ENCODE data around the gene PODXL. TPM values are rescaled to one million over a fixed set of nuclear protein-coding genes. Genes with fewer than 3 reads are reported as not detected.
"Not testable (repeated sequence)": the region's sequence is repeated elsewhere in the genome, so short reads cannot be mapped to it uniquely, and the experiment has no call there.

Gene PODXL
- total RNA-seq, 3 donors from 2014 or later: 20.3 to 55.6 (median 33.1) TPM

GRCh38 chr7:131466735-131467365, 89.6 kb downstream of the PODXL start:
- Histone ChIP-seq H3K27ac (no peak overlapping the region), H3K27me3 (no peaks in the 10 kb centered on the region), H3K36me3 (no peaks in the 10 kb centered on the region), H3K4me1 (no peaks in the 10 kb centered on the region), H3K9me3 (no peaks in the 10 kb centered on the region), H3K4me3 (no peak overlapping the region)
- intact Hi-C loops (cut with DNase I; ENCODE audit: low total_unique reads): no loop called here
- DNase-seq (ENCODE audit: low spot score in 2 of 2): no peak
- TF ChIP-seq CTCF (IDR thresholded peaks at IDR 0.05): no peak
- no peak for TF ChIP-seq POLR2AphosphoS5 (IDR thresholded peaks at IDR 0.05)
- TF ChIP-seq POLR2A (IDR thresholded peaks at IDR 0.05): no peak

GRCh38 chr7:131462715-131463114, 93.7 kb downstream of the PODXL start:
- DNase-seq (ENCODE audit: low spot score in 2 of 2); intact Hi-C loops (cut with DNase I; ENCODE audit: low total_unique reads); H3K36me3 ChIP-seq: not testable (repeated sequence)

DNA sequence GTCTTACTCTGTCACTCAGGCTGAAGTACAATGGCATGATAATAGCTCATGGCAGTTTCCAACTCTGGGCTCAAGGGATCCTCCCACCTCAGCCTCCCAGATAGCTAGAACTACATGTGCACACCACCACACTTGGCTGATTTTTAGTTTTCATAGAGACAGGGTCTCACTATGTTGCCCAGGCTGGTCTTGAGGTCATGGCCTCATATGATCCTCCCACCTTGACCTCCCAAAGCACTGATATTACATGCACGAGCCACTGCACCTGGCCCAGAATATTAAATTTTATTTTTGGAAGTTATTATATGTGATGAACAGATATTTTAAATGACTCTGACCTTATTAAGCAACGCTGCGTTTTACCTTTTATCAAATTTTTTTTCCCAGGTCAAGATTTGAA, 94.4 kb downstream of the PODXL start:
- TF ChIP-seq POLR2AphosphoS5 (IDR thresholded peaks at IDR 0.05) (no peak), POLR2A (IDR thresholded peaks at IDR 0.05) (no peak), CTCF (IDR thresholded peaks at IDR 0.05) (no peak)
- H3K9me3 ChIP-seq: no peaks in the 10 kb centered on the region
- H3K27ac ChIP-seq: no peak overlapping the region
- no peak overlapping the region for H3K4me3 ChIP-seq
- no peaks in the 10 kb centered on the region for H3K27me3 ChIP-seq
- H3K4me1 ChIP-seq: no peaks in the 10 kb centered on the region
- intact Hi-C loops (cut with DNase I; ENCODE audit: low total_unique reads): no loop called here
- no peaks in the 10 kb centered on the region for H3K36me3 ChIP-seq
- no peak for DNase-seq (ENCODE audit: low spot score in 2 of 2)

More at GRCh38 chr7:131462715-131463114, 93.7 kb downstream of the PODXL start:
- H3K9me3 ChIP-seq, H3K27ac ChIP-seq, H3K4me1 ChIP-seq, H3K4me3 ChIP-seq, H3K27me3 ChIP-seq: not testable (repeated sequence)

GRCh38 chr7:131459256-131459655, 97.2 kb downstream of the PODXL start:
- Histone ChIP-seq H3K4me1 (no peaks in the 10 kb centered on the region), H3K36me3 (no peaks in the 10 kb centered on the region), H3K4me3 (no peak overlapping the region), H3K27me3 (no peaks in the 10 kb centered on the region), H3K27ac (no peak overlapping the region), H3K9me3 (no peaks in the 10 kb centered on the region)
- intact Hi-C loops (cut with DNase I; ENCODE audit: low total_unique reads): no loop called here
- no peak for DNase-seq (ENCODE audit: low spot score in 2 of 2)
- TF ChIP-seq POLR2AphosphoS5 (IDR thresholded peaks at IDR 0.05) (no peak), POLR2A (IDR thresholded peaks at IDR 0.05) (no peak)

- H3K9me3 ChIP-seq: no peaks in the 10 kb centered on the region
- no peaks in the 10 kb centered on the region for H3K27me3 ChIP-seq
- no peaks in the 10 kb centered on the region for H3K4me1 ChIP-seq
- TF ChIP-seq POLR2A (IDR thresholded peaks at IDR 0.05): no peak
- TF ChIP-seq POLR2AphosphoS5 (IDR thresholded peaks at IDR 0.05): no peak
- H3K27ac ChIP-seq: no peak overlapping the region
- DNase-seq (ENCODE audit: low spot score in 2 of 2): no peak
- no peak overlapping the region for H3K4me3 ChIP-seq
- intact Hi-C loops (cut with DNase I; ENCODE audit: low total_unique reads): no loop called here
- H3K36me3 ChIP-seq: no peaks in the 10 kb centered on the region
These were observed 100.1 kb downstream of the PODXL start for GRCh38 chr7:131456338-131456737.

GRCh38 chr7:131455546-131455945, 100.9 kb downstream of the PODXL start:
- TF ChIP-seq CTCF (IDR thresholded peaks at IDR 0.05): no peak
- no peak for TF ChIP-seq POLR2AphosphoS5 (IDR thresholded peaks at IDR 0.05)
- TF ChIP-seq POLR2A (IDR thresholded peaks at IDR 0.05): no peak
- no peaks in the 10 kb centered on the region for H3K4me1 ChIP-seq
- H3K27me3 ChIP-seq: no peaks in the 10 kb centered on the region
- intact Hi-C loops (cut with DNase I; ENCODE audit: low total_unique reads): no loop called here
- H3K27ac ChIP-seq: no peak overlapping the region
- DNase-seq (ENCODE audit: low spot score in 2 of 2): no peak
- H3K4me3 ChIP-seq: no peak overlapping the region
- H3K36me3 ChIP-seq: no peaks in the 10 kb centered on the region
- no peaks in the 10 kb centered on the region for H3K9me3 ChIP-seq
